OCI-LY3 (cell line): ENCODE data around the gene OR6S1.

ENCODE experiments used
- CTCF ChIP-seq: fragments of 200-600, 300-600 bp; sonication (generic); IDR thresholded peaks from 2 replicates; pipeline ENCODE4 v1.5.1; 2014; ENCODE audit warnings: antibody characterized with exemption, low read length, low read depth
- EZH2phosphoT487 ChIP-seq: fragments of 200-600 bp; shearing (Covaris generic); IDR thresholded peaks from 2 replicates; pipeline ENCODE4 v1.6.1; 2018; ENCODE audit warnings: antibody characterized with exemption, mixed run types, low read depth

DNA sequence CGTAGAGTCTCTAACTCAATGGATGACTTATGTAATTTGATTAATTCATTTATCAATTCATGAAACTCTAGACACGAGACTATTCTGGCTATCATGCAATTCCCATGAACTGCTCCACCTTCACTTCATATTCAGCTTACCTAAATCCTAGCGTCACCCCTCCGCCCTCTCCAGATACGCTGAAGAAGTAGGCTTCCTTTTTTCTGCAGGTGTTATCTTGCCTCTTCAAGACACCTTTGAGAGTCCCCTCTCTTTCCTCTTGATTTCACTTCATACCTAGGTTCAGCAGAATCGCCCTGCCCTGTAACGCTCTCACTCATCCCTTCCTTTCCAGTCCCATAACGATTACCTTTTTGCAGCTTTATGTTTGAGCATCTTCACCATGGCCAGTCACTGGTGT lies 38.9 kb upstream of the OR6S1 start:
- TF ChIP-seq CTCF (no peak), EZH2phosphoT487 (no peak)
